NCI-H510A treated with DMSO at 0.1 percent for 48 hours (cell line): ENCODE data around the gene FZD4.

Source experiments
- DNase-seq: peaks from one replicate; lab custom pipeline; 2025; lab: John Stamatoyannopoulos, UW

The FZD4 gene

GRCh38 chr11:86912238-86912637, 43.0 kb downstream of the FZD4 start:
- DNase-seq, result no peak

DNA sequence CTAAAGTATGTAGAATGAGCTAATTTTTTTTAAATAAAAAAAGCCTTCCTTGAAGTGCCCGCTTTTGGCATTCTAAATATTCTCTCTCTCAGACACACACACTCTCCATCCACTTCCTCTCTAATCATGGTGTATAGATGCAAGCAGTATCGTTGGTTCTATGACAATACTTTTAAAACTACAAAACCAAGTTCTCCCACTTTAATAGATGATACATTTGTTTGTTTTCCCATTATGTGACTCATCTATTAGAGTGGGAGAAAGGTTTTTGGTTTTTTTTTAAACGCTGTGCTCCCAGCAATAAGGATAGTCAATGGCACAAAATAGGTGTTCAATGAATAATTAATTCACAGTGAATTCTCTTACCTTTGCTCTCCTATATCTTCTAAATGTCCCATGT, 44.6 kb downstream of the FZD4 start:
- no peak for DNase-seq

DNA sequence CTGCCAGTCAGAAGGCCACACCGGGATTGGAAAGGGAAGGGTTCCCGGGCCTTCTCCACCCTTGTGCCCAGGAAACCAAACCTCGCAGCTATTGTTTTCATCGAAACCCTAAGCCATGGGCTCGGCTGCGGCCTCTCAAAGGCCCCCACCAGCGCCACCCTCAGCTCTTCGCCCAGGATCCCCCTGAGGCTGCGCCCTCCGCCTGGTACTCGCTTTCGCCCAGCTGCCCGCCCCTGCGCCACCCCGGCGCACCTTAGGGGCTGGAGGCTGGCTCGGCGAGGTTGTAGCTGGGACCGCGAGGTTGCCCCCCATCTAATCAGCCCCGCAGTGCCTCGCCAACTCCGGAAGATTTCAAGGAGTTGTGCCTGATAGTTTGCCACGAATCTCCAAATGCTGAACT, 49.0 kb downstream of the FZD4 start:
- no peak for DNase-seq

DNA sequence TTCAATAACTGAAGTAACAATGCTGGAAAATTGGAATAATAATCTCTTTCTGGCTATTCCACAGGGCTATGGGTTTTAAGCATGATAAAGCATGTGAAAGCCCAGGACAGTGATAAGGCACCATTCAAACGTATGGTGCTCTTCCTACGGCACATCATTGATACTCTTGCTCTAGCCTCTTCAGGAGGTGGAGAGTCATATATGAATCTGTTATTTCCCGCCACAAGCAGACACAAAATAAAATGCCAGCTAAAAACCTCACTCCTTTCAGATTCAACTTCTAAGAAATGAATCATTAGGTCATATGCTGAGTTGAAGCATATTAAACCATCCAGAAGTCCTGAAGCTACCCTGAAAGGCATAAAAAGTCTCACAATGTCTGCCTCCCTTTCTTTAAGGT, 49.9 kb downstream of the FZD4 start:
- DNase-seq, result no peak

DNA sequence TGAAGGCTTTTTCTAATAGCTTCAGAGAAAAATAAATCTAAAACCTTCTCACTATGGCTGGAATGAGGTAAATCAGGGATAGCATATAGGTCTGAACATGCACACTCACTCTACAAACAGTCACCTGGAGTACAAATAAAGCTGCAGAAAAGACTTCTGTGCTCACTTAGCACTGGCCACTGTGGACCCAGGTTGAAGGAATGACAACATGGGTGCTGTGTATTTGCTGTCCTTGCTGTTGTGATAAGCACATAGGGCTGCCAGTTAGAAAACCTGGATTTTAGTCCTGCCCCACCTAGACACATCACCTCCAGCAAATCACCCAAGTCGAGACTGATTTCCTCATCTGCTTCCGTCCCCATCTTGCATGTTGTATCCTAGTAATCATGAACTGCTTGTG, 51.2 kb downstream of the FZD4 start:
- DNase-seq, result no peak

DNA sequence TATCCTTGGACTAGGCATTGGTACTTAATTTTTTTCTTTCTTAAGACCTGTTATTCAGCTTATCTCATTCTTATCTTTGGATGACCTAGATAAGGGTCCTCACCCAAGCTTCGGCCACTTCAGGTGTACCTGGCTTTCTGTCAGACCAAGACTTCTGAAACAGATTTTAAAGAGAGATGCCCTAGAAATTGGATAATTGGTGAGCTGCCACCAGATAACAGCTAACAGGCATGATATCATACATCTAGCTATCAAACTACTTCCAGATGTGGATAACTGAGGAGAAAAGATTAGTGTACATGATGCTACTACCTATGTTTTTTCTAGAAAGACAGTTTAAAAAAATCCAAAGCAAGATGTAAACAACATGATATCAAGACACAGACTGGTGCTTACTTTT, 52.9 kb downstream of the FZD4 start:
- no peak for DNase-seq

GRCh38 chr11:86901599-86901998, 53.6 kb downstream of the FZD4 start:
- DNase-seq, result no peak

DNA sequence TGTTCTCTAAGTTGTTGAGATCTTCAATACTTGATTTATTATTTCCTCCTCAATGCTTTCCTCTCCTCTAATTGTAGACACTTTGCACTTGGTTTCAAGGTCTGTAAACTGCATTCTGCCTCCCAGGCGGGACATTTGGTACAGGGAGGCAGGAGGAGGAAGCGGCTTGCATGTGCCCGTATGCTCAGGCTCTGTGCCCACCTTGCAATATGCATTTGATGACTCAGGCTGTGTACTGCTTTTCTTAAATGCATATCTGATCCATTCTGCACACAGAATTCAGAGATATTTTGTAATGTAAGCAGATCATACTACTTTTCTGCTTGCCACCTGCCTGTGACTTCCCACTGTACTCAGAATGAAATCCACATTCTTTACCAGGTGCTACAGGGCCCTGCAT, 55.0 kb downstream of the FZD4 start:
- no peak for DNase-seq

GRCh38 chr11:86898689-86899088, 56.5 kb downstream of the FZD4 start:
- no peak for DNase-seq

- DNase-seq, result no peak
Measured at GRCh38 chr11:86896441-86896841, 58.8 kb downstream of the FZD4 start.
